Common myeloid progenitor, CD34-positive (primary cell): Measurements from ENCODE around the gene ASB13.

Source experiments
- CTCF ChIA-PET: fragments of 350-600 bp; sonication (Branson Sonifier 250); formaldehyde crosslinking; loops from one replicate; lab custom pipeline; 2021; ENCODE audit warnings: antibody characterized with exemption; lab: Charles Lee
- POLR2A ChIA-PET: fragments of 350-600 bp; sonication (Branson Sonifier 250); formaldehyde crosslinking; loops from one replicate; lab custom pipeline; 2021; ENCODE audit warnings: antibody characterized with exemption; lab: Charles Lee
- DNase-seq, 3 donors: peaks; one replicate each; pipeline versions ENCODE4 v3.0.0 to v3.0.0-alpha.2; 2013
- H3K27ac ChIP-seq, 2 experiments: 1 replicate in 1 of 2; 2 replicates in 1 of 2; pipeline ENCODE4 v1.7.0; 2013; ENCODE audit warnings: inconsistent platforms in 2 of 2, low read length in 2 of 2, mild to moderate bottlenecking in 2 of 2, low read depth in 1 of 2, moderate library complexity in 1 of 2; ENCODE audit not compliant: severe bottlenecking in 2 of 2, insufficient read depth in 1 of 2, poor library complexity in 1 of 2
- H3K27me3 ChIP-seq, 5 experiments: replicated peaks in 2 of 5; 1 replicate in 3 of 5; 2 replicates in 2 of 5; pipeline versions ENCODE4 v1.6.1 to v1.7.0; 2013; ENCODE audit warnings: low read length in 4 of 5, mild to moderate bottlenecking in 2 of 5, moderate library complexity in 2 of 5, inconsistent platforms in 1 of 5; ENCODE audit not compliant: insufficient read depth in 5 of 5, control insufficient read depth in 4 of 5
- H3K36me3 ChIP-seq, 4 experiments: 1 replicate in 2 of 4; 2 replicates in 2 of 4; pipeline versions ENCODE4 v1.6.1 to v1.7.0; 2013; ENCODE audit warnings: low read length in 3 of 4, control low read depth in 1 of 4, mild to moderate bottlenecking in 1 of 4; ENCODE audit not compliant: control insufficient read depth in 4 of 4, insufficient read depth in 4 of 4
- H3K4me1 ChIP-seq, 4 experiments: 1 replicate in 3 of 4; 2 replicates in 1 of 4; pipeline versions ENCODE4 v1.6.1 to v1.7.1; 2013; ENCODE audit warnings: low read length in 3 of 4, mild to moderate bottlenecking in 3 of 4, control low read depth in 1 of 4, inconsistent platforms in 1 of 4, moderate library complexity in 1 of 4; ENCODE audit not compliant: control insufficient read depth in 4 of 4, insufficient read depth in 4 of 4; ENCODE audit errors: control extremely low read depth in 1 of 4
- H3K4me3 ChIP-seq, 7 experiments: 1 replicate in 4 of 7; 2 replicates in 3 of 7; pipeline versions ENCODE4 v1.5.1 to v1.7.0; 2013; ENCODE audit warnings: mild to moderate bottlenecking in 7 of 7, low read length in 6 of 7, moderate library complexity in 6 of 7, inconsistent platforms in 2 of 7, low read depth in 2 of 7, control low read depth in 1 of 7; ENCODE audit not compliant: insufficient read depth in 4 of 7, control insufficient read depth in 1 of 7; ENCODE audit errors: extremely low read depth in 1 of 7
- H3K9me3 ChIP-seq, 5 experiments: 1 replicate in 4 of 5; 2 replicates in 1 of 5; pipeline versions ENCODE4 v1.6.1 to v1.7.1; 2013; ENCODE audit warnings: low read length in 4 of 5, mild to moderate bottlenecking in 2 of 5, inconsistent platforms in 1 of 5, low read depth in 1 of 5, moderate library complexity in 1 of 5; ENCODE audit not compliant: control insufficient read depth in 4 of 5, insufficient read depth in 2 of 5; ENCODE audit errors: control extremely low read depth in 1 of 5
- WGBS: methylation state at CpG from one replicate; pipeline ENCODE4 v1.1.5; 2013; ENCODE audit not compliant: insufficient coverage; 5-methylcytosine and 5-hydroxymethylcytosine counted together

The ASB13 gene

DNA sequence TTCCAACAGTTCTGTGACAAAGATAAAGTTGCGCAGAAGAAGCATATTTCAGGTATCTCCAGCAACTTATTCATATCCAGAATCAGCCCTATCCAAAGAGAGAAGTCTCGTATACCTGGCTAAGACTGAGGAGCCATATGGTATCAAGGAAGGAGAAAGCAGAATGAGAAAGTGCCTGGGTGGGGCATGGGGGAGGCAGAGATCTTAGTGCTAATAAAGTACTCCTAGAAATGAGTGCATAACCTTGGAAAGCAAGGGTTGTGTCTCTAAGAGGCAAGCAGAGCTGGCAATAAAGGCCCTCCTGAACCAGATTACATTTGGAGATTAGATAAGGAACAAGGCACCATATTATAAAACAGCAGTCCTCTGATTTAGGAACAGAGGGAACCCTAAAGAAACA is 30.9 kb upstream of the ASB13 start:
- POLR2A ChIA-PET: interaction anchor here (1.2 kb wide), 1 partner anchor 48 kb away, joined by 3 read pairs; no protein-coding TSS in a partner anchor
- 83% methylated on average over 1 of the region's 2 CpGs for WGBS

DNA sequence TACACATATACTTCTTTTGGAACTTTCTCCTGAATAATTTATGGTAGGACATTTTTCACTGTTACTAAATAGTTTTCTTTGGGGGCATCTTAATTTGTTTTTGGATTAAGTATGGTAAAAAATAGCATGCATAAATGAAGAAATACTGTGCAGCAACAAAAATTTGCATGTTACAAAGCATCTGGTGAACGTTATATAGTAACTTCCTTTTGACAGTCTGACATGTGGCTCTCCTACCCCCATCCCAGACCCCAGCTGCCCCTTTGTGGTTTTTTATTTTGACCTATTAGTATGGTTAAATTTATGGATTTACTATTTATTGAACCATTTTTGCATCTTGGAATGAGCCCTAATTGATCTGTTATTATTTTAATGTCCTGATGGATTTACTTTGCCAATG is 28.2 kb upstream of the ASB13 start:
- Histone ChIP-seq H3K4me1 (peaks cover 12 to 36% (median 27%) of the 10 kb centered on the region in 4 experiments), H3K36me3 (peaks cover 0 to 7% (median 0%) of the 10 kb centered on the region in 4 experiments), H3K4me3 (no peak overlapping the region), H3K9me3 (peaks cover 0 to 4% (median 0%) of the 10 kb centered on the region in 5 experiments), H3K27me3 (no peaks in the 10 kb centered on the region), H3K27ac (no peak overlapping the region)
- CTCF ChIA-PET: interaction anchor here (1.6 kb wide), 1 partner anchor 46 kb away, joined by 4 read pairs; no protein-coding TSS in a partner anchor
- WGBS: no CpG with 5 or more reads among the region's 1 CpG
- DNase-seq: no peak
- POLR2A ChIA-PET: no interaction called here

More for the DNA sequence above, 30.9 kb upstream of the ASB13 start:
- H3K4me1 ChIP-seq: peaks cover 12 to 32% (median 19%) of the 10 kb centered on the region in 4 experiments
- CTCF ChIA-PET: interaction anchor here (1.0 to 1.4 kb wide), 4 partner anchors 11 to 29 kb away, joined by 3 to 5 read pairs (median 3); no protein-coding TSS in a partner anchor
- H3K36me3 ChIP-seq: peaks cover 0 to 9% (median 0%) of the 10 kb centered on the region in 4 experiments
- DNase-seq: no peak
- H3K4me3 ChIP-seq: no peak overlapping the region
- H3K9me3 ChIP-seq: peaks cover 0 to 4% (median 0%) of the 10 kb centered on the region in 5 experiments
- H3K27me3 ChIP-seq: no peaks in the 10 kb centered on the region
- no peak overlapping the region for H3K27ac ChIP-seq

DNA sequence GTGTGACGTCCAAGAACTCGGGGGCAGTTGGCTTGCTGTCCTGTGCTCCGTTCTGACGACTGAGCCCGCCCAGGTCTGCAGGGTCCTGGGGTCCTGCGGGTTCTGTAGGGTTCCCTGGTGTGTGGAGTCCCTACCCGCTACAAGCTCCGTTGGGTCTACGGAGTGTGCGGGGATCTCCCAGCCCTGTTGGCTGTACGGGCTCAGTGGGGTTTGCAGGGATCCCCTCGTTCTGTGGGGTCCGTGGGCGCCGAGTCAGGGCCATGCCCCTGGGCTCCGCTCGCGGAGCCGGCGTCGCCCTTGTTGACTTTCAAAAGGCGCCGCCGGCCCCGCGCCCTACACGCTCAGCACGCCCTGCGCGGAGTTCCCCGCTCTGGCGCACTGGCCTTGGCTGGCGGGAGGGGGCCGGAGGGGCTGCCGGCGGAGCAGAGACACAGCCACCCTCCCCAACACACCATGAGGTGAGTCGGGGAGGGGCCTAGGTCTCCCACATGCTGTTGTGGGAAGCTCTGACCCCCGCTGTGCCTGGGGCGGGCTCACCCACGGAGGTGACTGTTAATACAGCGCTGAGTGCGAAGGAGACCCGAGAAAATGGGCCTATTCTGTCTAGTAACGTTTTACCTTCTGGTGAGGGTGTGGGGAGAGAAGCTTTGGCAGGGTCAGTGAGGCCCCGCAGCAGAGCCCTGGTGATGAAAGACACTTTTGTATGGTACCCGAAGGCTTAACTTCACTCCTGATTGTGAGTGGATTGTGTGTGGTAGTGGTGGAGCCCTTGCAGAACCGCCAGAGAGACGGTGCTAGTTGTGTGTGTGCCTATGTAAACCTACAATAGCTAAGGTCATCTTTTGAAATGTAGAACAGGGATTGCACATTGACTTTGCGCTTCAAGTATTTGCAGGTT is 26.3 kb upstream of the ASB13 start:
- Histone ChIP-seq H3K27ac (peak overlapping the region in 1 of 2 experiments; percentile 74), H3K4me3 (peak overlapping the region; percentile 24 to 83 (median 73)), H3K9me3 (peaks cover 0 to 4% (median 0%) of the 10 kb centered on the region in 5 experiments), H3K36me3 (peaks cover 0 to 7% (median 0%) of the 10 kb centered on the region in 4 experiments), H3K4me1 (peaks cover 12 to 35% (median 27%) of the 10 kb centered on the region in 4 experiments), H3K27me3 (no peaks in the 10 kb centered on the region)
- POLR2A ChIA-PET: no interaction called here
- 7% methylated on average over 41 of the region's 49 CpGs for WGBS
- DNase-seq: peak; percentile 63 to 88 (median 83)
- CTCF ChIA-PET: interaction anchor here (0.8 to 1.6 kb wide), 3 partner anchors 10 to 48 kb away, joined by 3 to 4 read pairs (median 3); no protein-coding TSS in a partner anchor

DNA sequence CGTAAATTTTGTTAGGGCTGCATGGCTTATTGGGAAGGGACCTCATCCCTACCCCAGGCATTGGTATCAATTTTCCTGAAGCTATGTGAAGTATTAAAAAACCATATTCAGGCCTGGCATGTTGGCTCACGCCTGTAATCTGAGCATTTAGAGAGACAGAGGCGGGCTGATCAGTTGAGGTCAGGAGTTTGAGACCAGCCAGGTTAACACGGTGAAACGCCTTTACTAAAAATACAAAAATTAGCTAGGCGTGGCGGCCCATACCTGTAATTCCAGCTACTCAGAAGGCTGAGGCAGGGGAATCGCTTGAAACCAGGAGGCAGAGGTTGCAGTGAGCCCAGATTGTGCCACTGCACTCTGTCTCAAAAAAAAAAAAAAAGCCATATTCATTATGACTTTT is 25.4 kb upstream of the ASB13 start:
- ChIA-PET POLR2A (no interaction called here), CTCF (interaction anchor here (0.6 to 0.9 kb wide), 3 partner anchors 9 to 45 kb away, joined by 3 read pairs; no protein-coding TSS in a partner anchor)
- Histone ChIP-seq H3K36me3 (peaks cover 0 to 7% (median 0%) of the 10 kb centered on the region in 4 experiments), H3K9me3 (no peaks in the 10 kb centered on the region), H3K4me3 (peak overlapping the region in 3 of 7 experiments; percentile 69 to 83 (median 82)), H3K27me3 (no peaks in the 10 kb centered on the region), H3K4me1 (peaks cover 12 to 39% (median 29%) of the 10 kb centered on the region in 4 experiments), H3K27ac (no peak overlapping the region)
- WGBS: 93% methylated on average over 4 of the region's 8 CpGs
- DNase-seq: no peak

DNA sequence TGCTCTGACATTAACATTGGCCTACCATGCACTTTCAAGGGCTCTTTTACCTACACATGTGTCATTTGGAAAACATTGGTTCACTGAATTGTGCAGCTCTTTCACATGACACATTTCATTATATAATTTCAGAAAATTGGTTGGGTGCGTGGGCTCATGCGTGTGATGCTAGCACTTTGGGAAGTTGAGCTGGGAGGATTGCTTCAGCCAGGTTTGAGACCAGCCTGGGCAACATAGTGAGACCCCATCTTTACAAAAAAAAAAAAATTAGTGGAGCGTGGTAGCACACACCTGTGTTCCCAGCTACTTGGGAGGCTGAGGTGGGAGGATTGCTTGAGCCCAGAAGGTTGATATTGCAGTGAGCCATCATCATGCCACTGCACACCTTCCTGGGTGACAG is 22.2 kb upstream of the ASB13 start:
- H3K9me3 ChIP-seq: no peaks in the 10 kb centered on the region
- WGBS: 100% methylated on average over 3 of the region's 3 CpGs
- no peaks in the 10 kb centered on the region for H3K27me3 ChIP-seq
- no peaks in the 10 kb centered on the region for H3K36me3 ChIP-seq
- H3K27ac ChIP-seq: no peak overlapping the region
- no peak overlapping the region for H3K4me3 ChIP-seq
- CTCF ChIA-PET: interaction anchor here (1.6 to 2.1 kb wide), 3 partner anchors 10 to 29 kb away, joined by 3 to 5 read pairs (median 5); no protein-coding TSS in a partner anchor
- peaks cover 11 to 40% (median 27%) of the 10 kb centered on the region in 4 experiments for H3K4me1 ChIP-seq
- POLR2A ChIA-PET: no interaction called here
- DNase-seq: no peak

DNA sequence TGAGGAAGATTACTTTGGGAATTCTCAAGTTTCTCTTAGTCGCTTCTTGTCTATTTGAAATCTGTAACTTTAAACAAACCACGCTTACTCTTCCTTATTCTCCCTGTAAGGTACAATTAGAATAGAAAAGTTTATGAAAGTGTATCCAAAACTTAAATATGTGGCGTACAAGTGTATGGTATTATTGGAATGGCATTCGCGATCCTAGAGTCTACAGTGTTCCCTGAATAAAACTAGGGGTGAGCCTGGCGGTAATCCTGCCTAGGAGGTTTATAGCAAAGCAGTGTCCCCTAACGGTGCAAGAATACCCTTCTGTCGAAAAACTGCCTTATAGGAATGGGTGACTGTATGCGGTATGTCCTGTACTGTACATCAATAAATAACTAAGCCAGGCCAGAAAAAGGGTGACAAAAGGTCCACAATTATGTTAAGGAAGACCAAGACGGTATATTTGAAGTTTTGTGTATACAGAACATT is 19.4 kb upstream of the ASB13 start:
- H3K27me3 ChIP-seq: no peaks in the 10 kb centered on the region
- POLR2A ChIA-PET: no interaction called here
- H3K4me1 ChIP-seq: peaks cover 0 to 20% (median 15%) of the 10 kb centered on the region in 4 experiments
- WGBS: 6% methylated on average over 5 of the region's 10 CpGs
- H3K36me3 ChIP-seq: no peaks in the 10 kb centered on the region
- CTCF ChIA-PET: no interaction called here
- peak in 2 of 3 donors; percentile 22 to 30 for DNase-seq
- H3K9me3 ChIP-seq: no peaks in the 10 kb centered on the region
- peak overlapping the region; percentile 22 to 90 for H3K27ac ChIP-seq
- H3K4me3 ChIP-seq: peak overlapping the region in 6 of 7 experiments; percentile 79 to 95 (median 88)
